ENCODE data around the gene MASP2. TPM values are rescaled to one million over a fixed set of nuclear protein-coding genes. Genes with fewer than 3 reads are reported as not detected.
"Not testable (repeated sequence)": the region's sequence is repeated elsewhere in the genome, so short reads cannot be mapped to it uniquely, and the experiment has no call there.

MASP2 gene
- total RNA-seq, 1 donor, result not detected

- H3K4me2 ChIP-seq (ENCODE audit: insufficient read depth, low read length), result no peak overlapping the region
Observed at GRCh38 chr1:10992864-10993263, 54.2 kb downstream of the MASP2 start.

DNA sequence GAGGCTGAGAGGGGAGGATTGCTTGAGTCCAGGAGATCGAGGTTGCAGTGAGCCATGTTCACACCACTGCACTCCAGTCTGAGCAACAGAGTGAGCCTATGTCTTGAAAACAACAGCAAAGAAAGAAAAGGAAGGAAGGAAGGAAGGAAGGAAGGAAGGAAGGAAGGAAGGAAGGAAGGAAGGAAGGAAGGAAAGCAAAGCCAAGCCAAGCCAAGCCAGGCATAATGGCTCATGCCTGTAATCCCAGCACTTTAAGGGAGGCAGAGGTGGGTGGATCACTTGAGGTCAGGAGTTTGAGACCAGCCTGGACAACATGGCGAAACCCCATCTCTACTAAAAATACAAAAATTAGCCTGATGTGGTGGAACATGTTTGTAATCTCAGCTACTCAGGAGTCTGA, 55.0 kb downstream of the MASP2 start:
- not testable (repeated sequence) for DNase-seq (ENCODE audit: insufficient read length, low spot score, missing footprints); H3K4me3 ChIP-seq (ENCODE audit: insufficient read depth, low read length); H3K27ac ChIP-seq (ENCODE audit: low read depth, low read length); H2AFZ ChIP-seq (ENCODE audit: low read length); H3K36me3 ChIP-seq (ENCODE audit: insufficient read depth, low read length); H4K20me1 ChIP-seq (ENCODE audit: insufficient read depth, low read length); H3K9me3 ChIP-seq (ENCODE audit: low read depth, low read length); H3K27me3 ChIP-seq (ENCODE audit: insufficient read depth, low read length); H3K79me2 ChIP-seq (ENCODE audit: insufficient read depth, low read length); H3K4me2 ChIP-seq (ENCODE audit: insufficient read depth, low read length); H3K4me1 ChIP-seq (ENCODE audit: insufficient read depth, low read length)

More at GRCh38 chr1:10992864-10993263, 54.2 kb downstream of the MASP2 start:
- peak; percentile 35 for DNase-seq (ENCODE audit: insufficient read length, low spot score, missing footprints)
- Histone ChIP-seq H3K9me3 (ENCODE audit: low read depth, low read length) (no peaks in the 10 kb centered on the region), H4K20me1 (ENCODE audit: insufficient read depth, low read length) (no peaks in the 10 kb centered on the region), H3K79me2 (ENCODE audit: insufficient read depth, low read length) (no peaks in the 10 kb centered on the region), H3K27me3 (ENCODE audit: insufficient read depth, low read length) (peaks cover 6% of the 10 kb centered on the region), H3K36me3 (ENCODE audit: insufficient read depth, low read length) (no peaks in the 10 kb centered on the region), H2AFZ (ENCODE audit: low read length) (no peak overlapping the region), H3K27ac (ENCODE audit: low read depth, low read length) (no peak overlapping the region), H3K4me1 (ENCODE audit: insufficient read depth, low read length) (no peaks in the 10 kb centered on the region), H3K4me3 (ENCODE audit: insufficient read depth, low read length) (no peak overlapping the region)
- TF ChIP-seq CTCF (IDR thresholded peaks at IDR 0.05; ENCODE audit: extremely low read depth, low read depth, low read length), result no peak

DNA sequence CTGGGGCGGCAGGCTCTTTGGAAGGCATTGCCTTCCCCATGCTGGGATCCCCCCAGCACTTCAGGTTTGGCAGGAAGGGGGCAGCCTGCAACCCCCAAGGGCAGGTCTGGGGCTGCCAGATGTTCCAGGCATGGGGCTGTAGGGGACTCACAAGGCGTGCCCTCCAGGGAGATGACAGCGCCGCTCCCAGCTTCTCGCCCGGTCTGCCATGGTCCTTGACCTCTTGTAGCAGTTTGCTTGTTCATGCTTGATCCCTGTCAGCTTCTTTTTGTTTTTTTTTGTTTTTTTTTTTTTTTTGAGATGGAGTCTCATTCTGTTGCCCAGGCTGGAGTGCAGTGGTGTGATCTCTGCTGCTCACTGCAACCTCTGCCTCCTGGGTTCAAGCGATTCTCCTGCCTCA, 56.2 kb downstream of the MASP2 start:
- no peak for TF ChIP-seq CTCF (IDR thresholded peaks at IDR 0.05; ENCODE audit: extremely low read depth, low read depth, low read length)
- DNase-seq (ENCODE audit: insufficient read length, low spot score, missing footprints), result peak; percentile 25

DNA sequence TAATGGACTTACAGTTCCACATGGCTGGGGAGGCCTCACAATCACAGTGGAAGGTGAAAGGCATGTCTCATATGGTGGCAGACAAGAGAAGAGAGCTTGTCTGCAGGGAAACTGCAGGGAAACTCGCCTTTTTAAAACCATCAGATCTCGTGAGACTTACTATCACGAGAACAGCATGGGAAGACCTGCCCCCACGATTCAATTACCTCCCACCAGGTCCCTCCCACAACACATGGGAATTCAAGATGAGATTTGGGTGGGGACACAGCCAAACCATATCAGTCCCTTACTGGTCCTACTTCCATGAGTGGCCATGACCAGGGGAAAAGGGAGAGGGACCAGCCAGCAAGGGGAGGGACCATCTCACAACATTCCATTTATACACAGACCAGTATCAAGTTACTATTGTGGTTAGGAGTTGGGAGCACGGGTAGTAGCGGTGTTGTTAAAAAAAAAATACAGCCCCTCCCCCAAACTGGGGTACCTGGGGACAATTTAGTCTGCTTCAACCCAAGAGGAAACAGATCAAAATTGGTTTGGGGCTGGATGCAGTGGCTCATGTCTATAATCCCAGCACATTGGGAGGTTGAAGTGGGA, 57.0 kb downstream of the MASP2 start:
- H3K27me3 ChIP-seq (ENCODE audit: insufficient read depth, low read length); H4K20me1 ChIP-seq (ENCODE audit: insufficient read depth, low read length); H3K4me3 ChIP-seq (ENCODE audit: insufficient read depth, low read length); H3K79me2 ChIP-seq (ENCODE audit: insufficient read depth, low read length); H3K4me1 ChIP-seq (ENCODE audit: insufficient read depth, low read length); H3K9me3 ChIP-seq (ENCODE audit: low read depth, low read length); H3K36me3 ChIP-seq (ENCODE audit: insufficient read depth, low read length); H2AFZ ChIP-seq (ENCODE audit: low read length); H3K4me2 ChIP-seq (ENCODE audit: insufficient read depth, low read length); H3K27ac ChIP-seq (ENCODE audit: low read depth, low read length): not testable (repeated sequence)
- peak; percentile 37 for DNase-seq (ENCODE audit: insufficient read length, low spot score, missing footprints)

More for the DNA sequence above, 56.2 kb downstream of the MASP2 start:
- no peak overlapping the region for H3K4me2 ChIP-seq (ENCODE audit: insufficient read depth, low read length)
- H4K20me1 ChIP-seq (ENCODE audit: insufficient read depth, low read length), result no peaks in the 10 kb centered on the region
- no peaks in the 10 kb centered on the region for H3K9me3 ChIP-seq (ENCODE audit: low read depth, low read length)
- no peaks in the 10 kb centered on the region for H3K36me3 ChIP-seq (ENCODE audit: insufficient read depth, low read length)
- peaks cover 10% of the 10 kb centered on the region for H3K27me3 ChIP-seq (ENCODE audit: insufficient read depth, low read length)
- H3K79me2 ChIP-seq (ENCODE audit: insufficient read depth, low read length), result no peaks in the 10 kb centered on the region
- no peak overlapping the region for H3K4me3 ChIP-seq (ENCODE audit: insufficient read depth, low read length)
- no peaks in the 10 kb centered on the region for H3K4me1 ChIP-seq (ENCODE audit: insufficient read depth, low read length)
- no peak overlapping the region for H3K27ac ChIP-seq (ENCODE audit: low read depth, low read length)
- no peak overlapping the region for H2AFZ ChIP-seq (ENCODE audit: low read length)

- no peak overlapping the region for H3K4me2 ChIP-seq (ENCODE audit: insufficient read depth, low read length)
- H3K79me2 ChIP-seq (ENCODE audit: insufficient read depth, low read length), result no peaks in the 10 kb centered on the region
- H3K27me3 ChIP-seq (ENCODE audit: insufficient read depth, low read length), result peaks cover 10% of the 10 kb centered on the region
- no peaks in the 10 kb centered on the region for H3K4me1 ChIP-seq (ENCODE audit: insufficient read depth, low read length)
- H3K9me3 ChIP-seq (ENCODE audit: low read depth, low read length), result no peaks in the 10 kb centered on the region
- no peaks in the 10 kb centered on the region for H3K36me3 ChIP-seq (ENCODE audit: insufficient read depth, low read length)
- H3K4me3 ChIP-seq (ENCODE audit: insufficient read depth, low read length), result no peak overlapping the region
- H3K27ac ChIP-seq (ENCODE audit: low read depth, low read length), result no peak overlapping the region
- peak; percentile 5 for DNase-seq (ENCODE audit: insufficient read length, low spot score, missing footprints)
- no peak overlapping the region for H2AFZ ChIP-seq (ENCODE audit: low read length)
- TF ChIP-seq CTCF (IDR thresholded peaks at IDR 0.05; ENCODE audit: extremely low read depth, low read depth, low read length), result no peak
- no peaks in the 10 kb centered on the region for H4K20me1 ChIP-seq (ENCODE audit: insufficient read depth, low read length)
Observed at GRCh38 chr1:10989095-10989494, 57.9 kb downstream of the MASP2 start.

Data from osteoblast (primary cell).